Liver (tissue), 3 donors: ENCODE data around the gene SMIM15.

Experiments
- GABPA ChIP-seq, 2 donors: IDR thresholded peaks in 1 of 2; conservative IDR thresholded peaks in 1 of 2; 2 replicates each; pipeline ENCODE4 v1.6.1; 2016; ENCODE audit warnings: antibody characterized with exemption in 2 of 2, mild to moderate bottlenecking in 1 of 2, moderate library complexity in 1 of 2
- RAD21 ChIP-seq, 2 donors: IDR thresholded peaks; 2 replicates each; pipeline ENCODE4 v1.6.1; 2016; ENCODE audit warnings: antibody characterized with exemption in 2 of 2, mild to moderate bottlenecking in 2 of 2
- TF ChIP-seq, protein P1 (sequence below): fragments of 150-350 bp; IDR thresholded peaks from 2 replicates; pipeline ENCODE4 v1.5.1; 2017; ENCODE audit warnings: improper control_type of control experiment, low read depth, low read length; ENCODE audit not compliant: missing input control
- donor health status: healthy.
- donor health status: healthy.

DNA sequence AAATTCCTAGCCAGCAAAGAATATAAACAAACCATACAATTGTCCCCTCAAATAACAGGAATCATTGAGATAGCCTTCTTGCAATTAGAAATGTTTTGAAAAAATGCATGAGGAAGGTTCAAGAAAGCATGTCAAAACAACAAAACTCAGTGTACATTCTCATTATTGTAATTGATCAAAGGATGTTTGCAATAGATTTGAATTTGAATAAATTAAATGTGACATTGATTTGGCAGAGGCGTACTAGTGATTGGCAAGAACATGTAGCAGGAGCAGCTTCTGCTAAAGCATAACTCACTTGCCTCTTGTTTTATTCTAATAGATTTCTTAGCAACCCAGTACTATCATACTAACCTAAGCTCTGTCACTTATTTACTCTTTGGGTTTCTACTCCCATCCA, 19.9 kb downstream of the SMIM15 start:
- no peak for TF ChIP-seq GABPA (IDR thresholded peaks at IDR 0.05 in 1 of 2, conservative IDR thresholded peaks at IDR 0.05 in 1 of 2)
- TF ChIP-seq, protein P1, sequence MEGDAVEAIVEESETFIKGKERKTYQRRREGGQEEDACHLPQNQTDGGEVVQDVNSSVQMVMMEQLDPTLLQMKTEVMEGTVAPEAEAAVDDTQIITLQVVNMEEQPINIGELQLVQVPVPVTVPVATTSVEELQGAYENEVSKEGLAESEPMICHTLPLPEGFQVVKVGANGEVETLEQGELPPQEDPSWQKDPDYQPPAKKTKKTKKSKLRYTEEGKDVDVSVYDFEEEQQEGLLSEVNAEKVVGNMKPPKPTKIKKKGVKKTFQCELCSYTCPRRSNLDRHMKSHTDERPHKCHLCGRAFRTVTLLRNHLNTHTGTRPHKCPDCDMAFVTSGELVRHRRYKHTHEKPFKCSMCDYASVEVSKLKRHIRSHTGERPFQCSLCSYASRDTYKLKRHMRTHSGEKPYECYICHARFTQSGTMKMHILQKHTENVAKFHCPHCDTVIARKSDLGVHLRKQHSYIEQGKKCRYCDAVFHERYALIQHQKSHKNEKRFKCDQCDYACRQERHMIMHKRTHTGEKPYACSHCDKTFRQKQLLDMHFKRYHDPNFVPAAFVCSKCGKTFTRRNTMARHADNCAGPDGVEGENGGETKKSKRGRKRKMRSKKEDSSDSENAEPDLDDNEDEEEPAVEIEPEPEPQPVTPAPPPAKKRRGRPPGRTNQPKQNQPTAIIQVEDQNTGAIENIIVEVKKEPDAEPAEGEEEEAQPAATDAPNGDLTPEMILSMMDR = no peak
- no peak for TF ChIP-seq RAD21 (IDR thresholded peaks at IDR 0.05)
